Measurements from ENCODE around the gene IL2RA. TPM values are rescaled to one million over a fixed set of nuclear protein-coding genes. Genes with fewer than 3 reads are reported as not detected.

The IL2RA gene
- total RNA-seq, 1 experiment from 2014 or later, result not detected

- intact Hi-C loops (cut with micrococcal nuclease; ENCODE audit: unreplicated experiment), result no loop called here
- DNase-seq, result no peak
- TF ChIP-seq CTCF (IDR thresholded peaks at IDR 0.05; ENCODE audit: unreplicated experiment), result no peak
- H3K9me3 Mint-ChIP-seq (ENCODE audit: low read depth, unreplicated experiment), result no peaks in the 10 kb centered on the region
- no TSS peak for BruUV-seq (replicated peaks)
- peaks cover 20% of the 10 kb centered on the region for H3K4me1 Mint-ChIP-seq (ENCODE audit: low read depth, unreplicated experiment)
- peaks cover 74% of the 10 kb centered on the region for H3K27me3 Mint-ChIP-seq (ENCODE audit: unreplicated experiment)
- no peak overlapping the region for H3K27ac Mint-ChIP-seq (ENCODE audit: unreplicated experiment)
- H3K4me3 Mint-ChIP-seq (ENCODE audit: low read depth, unreplicated experiment), result no peak overlapping the region
- CTCF ChIA-PET, result no interaction called here
- H3K36me3 Mint-ChIP-seq (ENCODE audit: insufficient read depth, unreplicated experiment), result peaks cover 5% of the 10 kb centered on the region
Measured at GRCh38 chr10:6047847-6048246, 14.3 kb downstream of the IL2RA start.

GRCh38 chr10:6046773-6047611 is 15.2 kb downstream of the IL2RA start:
- intact Hi-C loops (cut with micrococcal nuclease; ENCODE audit: unreplicated experiment), result no loop called here
- no peak overlapping the region for H3K4me3 Mint-ChIP-seq (ENCODE audit: low read depth, unreplicated experiment)
- H3K36me3 Mint-ChIP-seq (ENCODE audit: insufficient read depth, unreplicated experiment), result no peaks in the 10 kb centered on the region
- no TSS peak for BruUV-seq (replicated peaks)
- no peaks in the 10 kb centered on the region for H3K9me3 Mint-ChIP-seq (ENCODE audit: low read depth, unreplicated experiment)
- CTCF ChIA-PET, result interaction anchor here (0.6 kb wide), 1 partner anchor 35 kb away, joined by 3 read pairs; no protein-coding TSS in a partner anchor
- no peak for DNase-seq
- H3K27ac Mint-ChIP-seq (ENCODE audit: unreplicated experiment), result no peak overlapping the region
- H3K4me1 Mint-ChIP-seq (ENCODE audit: low read depth, unreplicated experiment), result peaks cover 11% of the 10 kb centered on the region
- no peak for TF ChIP-seq CTCF (IDR thresholded peaks at IDR 0.05; ENCODE audit: unreplicated experiment)
- H3K27me3 Mint-ChIP-seq (ENCODE audit: unreplicated experiment), result peaks cover 77% of the 10 kb centered on the region

DNA sequence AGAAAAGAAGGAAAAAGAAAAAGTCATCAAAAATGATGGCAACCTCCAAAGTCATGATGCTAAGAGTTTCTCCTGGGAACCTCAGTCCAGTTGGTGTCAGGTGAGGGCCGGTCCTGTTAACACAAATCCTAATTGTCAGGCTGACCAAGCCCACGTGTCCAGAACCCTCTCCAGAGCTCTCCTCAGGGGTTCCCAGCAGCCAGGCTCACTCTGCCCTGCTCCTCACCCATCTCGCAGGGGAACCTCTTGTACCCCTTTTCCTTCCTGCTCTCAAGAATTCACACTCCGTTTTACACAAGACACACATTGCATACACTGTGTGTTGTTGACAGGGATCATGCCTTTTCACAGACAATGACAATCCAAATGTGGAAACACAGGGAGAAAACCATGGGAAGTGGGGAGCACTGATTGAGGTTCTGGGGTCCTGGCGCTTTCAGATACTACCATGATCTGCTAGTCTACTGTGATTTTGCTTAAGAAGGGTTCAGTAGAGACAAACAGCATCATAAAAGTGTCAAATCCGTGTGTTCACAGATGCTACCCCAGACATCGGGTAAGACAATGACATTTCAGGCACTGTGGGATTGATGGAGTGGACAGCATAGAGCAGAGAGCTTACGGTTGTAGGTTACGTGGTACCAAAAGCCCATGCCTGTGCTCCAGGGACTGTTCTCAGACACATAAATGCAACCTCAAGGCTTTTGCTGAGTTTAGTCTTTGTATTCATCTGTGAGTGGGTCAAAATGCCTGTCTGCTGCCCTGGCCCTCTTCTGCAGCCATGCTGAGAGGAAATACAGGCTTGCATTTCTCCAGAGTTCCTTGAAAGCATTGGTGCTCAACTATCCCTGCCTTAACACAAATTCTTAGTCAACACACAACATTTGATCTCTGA is 16.0 kb downstream of the IL2RA start:
- no TSS peak for BruUV-seq (replicated peaks)
- Mint-ChIP-seq H3K27ac (ENCODE audit: unreplicated experiment) (no peak overlapping the region), H3K36me3 (ENCODE audit: insufficient read depth, unreplicated experiment) (no peaks in the 10 kb centered on the region), H3K4me3 (ENCODE audit: low read depth, unreplicated experiment) (no peak overlapping the region), H3K27me3 (ENCODE audit: unreplicated experiment) (peaks cover 77% of the 10 kb centered on the region), H3K4me1 (ENCODE audit: low read depth, unreplicated experiment) (peaks cover 10% of the 10 kb centered on the region), H3K9me3 (ENCODE audit: low read depth, unreplicated experiment) (no peaks in the 10 kb centered on the region)
- intact Hi-C loops (cut with micrococcal nuclease; ENCODE audit: unreplicated experiment), result no loop called here
- CTCF ChIA-PET, result no interaction called here
- no peak for TF ChIP-seq CTCF (IDR thresholded peaks at IDR 0.05; ENCODE audit: unreplicated experiment)
- DNase-seq, result no peak

DNA sequence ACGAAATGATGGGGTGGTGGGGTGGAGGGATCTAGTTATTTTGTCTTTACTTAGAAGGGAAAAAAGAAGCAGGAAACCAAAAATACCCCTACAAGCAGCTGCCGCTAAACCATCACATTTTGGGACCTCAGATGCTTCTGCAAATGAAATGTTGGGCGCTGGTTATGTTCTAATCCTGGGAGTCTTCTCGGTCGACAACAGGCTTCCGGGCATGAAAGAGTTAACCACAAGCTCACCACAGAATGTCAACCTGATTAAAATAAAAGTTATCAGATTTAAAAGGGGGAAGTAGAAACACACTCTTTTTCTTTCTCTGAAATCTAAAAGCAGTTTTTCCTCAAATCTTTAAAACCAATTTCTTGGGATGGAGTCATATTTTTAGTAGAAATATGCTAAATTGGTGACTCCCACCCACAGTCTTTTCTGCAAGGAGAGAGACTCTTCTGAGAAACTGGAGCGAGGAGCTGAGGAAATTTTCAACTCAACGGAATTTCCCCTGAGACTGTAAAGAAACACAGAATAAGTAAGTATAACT is 16.8 kb downstream of the IL2RA start:
- Mint-ChIP-seq H3K4me3 (ENCODE audit: low read depth, unreplicated experiment) (no peak overlapping the region), H3K36me3 (ENCODE audit: insufficient read depth, unreplicated experiment) (no peaks in the 10 kb centered on the region), H3K4me1 (ENCODE audit: low read depth, unreplicated experiment) (peaks cover 3% of the 10 kb centered on the region), H3K27ac (ENCODE audit: unreplicated experiment) (no peak overlapping the region), H3K27me3 (ENCODE audit: unreplicated experiment) (peaks cover 77% of the 10 kb centered on the region), H3K9me3 (ENCODE audit: low read depth, unreplicated experiment) (no peaks in the 10 kb centered on the region)
- no peak for TF ChIP-seq CTCF (IDR thresholded peaks at IDR 0.05; ENCODE audit: unreplicated experiment)
- BruUV-seq (replicated peaks), result no TSS peak
- intact Hi-C loops (cut with micrococcal nuclease; ENCODE audit: unreplicated experiment), result no loop called here
- CTCF ChIA-PET, result no interaction called here
- no peak for DNase-seq
